ENCODE results near the gene CEP170B.

DNA sequence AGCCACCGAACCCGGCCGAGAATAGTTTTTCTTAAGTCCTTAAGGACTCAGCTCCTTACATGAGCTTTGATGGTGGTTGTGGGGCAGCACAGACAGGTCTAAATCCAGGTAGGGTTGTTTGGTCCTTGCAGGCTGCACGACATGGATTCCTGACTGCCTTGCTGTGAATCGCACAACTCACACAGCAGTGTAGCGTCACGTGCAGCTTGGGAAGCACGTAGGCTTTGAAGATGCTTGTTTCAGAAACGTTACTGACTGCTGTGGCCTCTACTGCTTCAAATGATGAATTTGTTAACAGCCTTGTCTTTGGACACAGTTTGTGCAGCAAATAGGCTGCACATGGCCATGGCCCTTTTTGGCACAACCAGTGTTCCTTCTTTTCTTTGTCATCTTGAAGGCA lies 34.3 kb upstream of the CEP170B start:
- no peak for TF ChIP-seq SP2 (IDR thresholded peaks at IDR 0.05; ENCODE audit: low read length)
- TF ChIP-seq EP300 (IDR thresholded peaks at IDR 0.05; ENCODE audit: borderline replicate concordance in 1 of 2, low read depth in 2 of 2, low read length in 2 of 2) = no peak
- no peak for TF ChIP-seq BCL11A (IDR thresholded peaks at IDR 0.05; ENCODE audit: low read depth in 2 of 2, low read length in 2 of 2)
- no peak for TF ChIP-seq KDM5A (IDR thresholded peaks at IDR 0.05; ENCODE audit: low read length)
- no peak for TF ChIP-seq KDM4A (IDR thresholded peaks at IDR 0.05; ENCODE audit: low read depth, low read length, severe bottlenecking)
- TF ChIP-seq, protein P1, sequence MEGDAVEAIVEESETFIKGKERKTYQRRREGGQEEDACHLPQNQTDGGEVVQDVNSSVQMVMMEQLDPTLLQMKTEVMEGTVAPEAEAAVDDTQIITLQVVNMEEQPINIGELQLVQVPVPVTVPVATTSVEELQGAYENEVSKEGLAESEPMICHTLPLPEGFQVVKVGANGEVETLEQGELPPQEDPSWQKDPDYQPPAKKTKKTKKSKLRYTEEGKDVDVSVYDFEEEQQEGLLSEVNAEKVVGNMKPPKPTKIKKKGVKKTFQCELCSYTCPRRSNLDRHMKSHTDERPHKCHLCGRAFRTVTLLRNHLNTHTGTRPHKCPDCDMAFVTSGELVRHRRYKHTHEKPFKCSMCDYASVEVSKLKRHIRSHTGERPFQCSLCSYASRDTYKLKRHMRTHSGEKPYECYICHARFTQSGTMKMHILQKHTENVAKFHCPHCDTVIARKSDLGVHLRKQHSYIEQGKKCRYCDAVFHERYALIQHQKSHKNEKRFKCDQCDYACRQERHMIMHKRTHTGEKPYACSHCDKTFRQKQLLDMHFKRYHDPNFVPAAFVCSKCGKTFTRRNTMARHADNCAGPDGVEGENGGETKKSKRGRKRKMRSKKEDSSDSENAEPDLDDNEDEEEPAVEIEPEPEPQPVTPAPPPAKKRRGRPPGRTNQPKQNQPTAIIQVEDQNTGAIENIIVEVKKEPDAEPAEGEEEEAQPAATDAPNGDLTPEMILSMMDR (IDR thresholded peaks at IDR 0.05; ENCODE audit: control extremely low read depth in 1 of 3, insufficient read depth in 1 of 3, low read depth in 1 of 3, low read length in 3 of 3) = no peak
- no peak for TF ChIP-seq KDM1A (IDR thresholded peaks at IDR 0.05; ENCODE audit: borderline replicate concordance, low read length)
- no peak for TF ChIP-seq JUND (IDR thresholded peaks at IDR 0.05; ENCODE audit: low read length)
- no peak for TF ChIP-seq GTF2F1 (IDR thresholded peaks at IDR 0.05; ENCODE audit: borderline replicate concordance, low read depth, low read length)
- no peak for TF ChIP-seq POLR2A (IDR thresholded peaks at IDR 0.05; ENCODE audit: control extremely low read depth in 1 of 2, low read depth in 2 of 2, low read length in 2 of 2)
- TF ChIP-seq CBX5 (IDR thresholded peaks at IDR 0.05; ENCODE audit: low read depth, low read length) = no peak
- no peak for TF ChIP-seq EGR1 (IDR thresholded peaks at IDR 0.05; ENCODE audit: borderline replicate concordance, low read depth, low read length)
- TF ChIP-seq POLR2AphosphoS5 (IDR thresholded peaks at IDR 0.05; ENCODE audit: low read depth, low read length) = no peak

All from H1 (cell line).